HEK293 (cell line): ENCODE results near the gene TMEM200A.

Experiments
- CTCF ChIA-PET: fragments of 350-600 bp; formaldehyde crosslinking; extraction: SDS; loops from one replicate; lab custom pipeline; 2021; ENCODE audit warnings: antibody characterized with exemption; lab: Yijun Ruan, JAX
- POLR2A ChIA-PET: fragments of 300-600 bp; formaldehyde crosslinking; extraction: SDS; loops from one replicate; lab custom pipeline; 2020; ENCODE audit warnings: antibody characterized with exemption, inconsistent platforms; lab: Yijun Ruan, JAX
- H3K27ac ChIP-seq: fragments of 200-500 bp; sonication (Bioruptor generic); 2 replicates; pipeline ENCODE4 v1.5.1; 2014; ENCODE audit warnings: low read depth, low read length, control low read depth, inconsistent platforms; ENCODE audit errors: extremely low read depth
- H3K36me3 ChIP-seq, 2 experiments: fragments of 200-500 bp in 1 of 2; sonication (Bioruptor generic) in 1 of 2; 1 replicate in 1 of 2; 2 replicates in 1 of 2; pipeline ENCODE4 v1.5.1; 2014 to 2017; ENCODE audit warnings: inconsistent platforms in 2 of 2, low read length in 2 of 2; ENCODE audit not compliant: control insufficient read depth in 2 of 2, insufficient read depth in 1 of 2
- H3K4me1 ChIP-seq: fragments of 200-500 bp; sonication (Bioruptor generic); 2 replicates; pipeline ENCODE4 v1.5.1; 2014; ENCODE audit warnings: mild to moderate bottlenecking, low read length, inconsistent platforms; ENCODE audit not compliant: control insufficient read depth, insufficient read depth
- H3K4me3 ChIP-seq: 2 replicates; pipeline ENCODE4 v1.5.1; 2011; ENCODE audit warnings: low read depth, mild to moderate bottlenecking, control low read depth, low read length, moderate library complexity
- H3K9me3 ChIP-seq: fragments of 200-500 bp; sonication (Bioruptor generic); 2 replicates; pipeline ENCODE4 v1.5.1; 2014; ENCODE audit warnings: low read depth, low read length, inconsistent platforms; ENCODE audit not compliant: control insufficient read depth, insufficient read depth
- BCL11A ChIP-seq: fragments of 450-650 bp; formaldehyde crosslinking; IDR thresholded peaks from 2 replicates; pipeline ENCODE4 v1.5.1; 2016; ENCODE audit warnings: low read depth, missing biosample characterization, missing genetic modification characterization
- BCL6B ChIP-seq: fragments of 450-650 bp; formaldehyde crosslinking; IDR thresholded peaks from 2 replicates; pipeline ENCODE4 v1.5.1; 2017; ENCODE audit warnings: missing biosample characterization, missing genetic modification characterization
- GFI1B ChIP-seq: fragments of 450-650 bp; formaldehyde crosslinking; IDR thresholded peaks from 2 replicates; pipeline ENCODE4 v1.5.1; 2016; ENCODE audit warnings: missing biosample characterization, missing genetic modification characterization
- KLF8 ChIP-seq: fragments of 450-650 bp; formaldehyde crosslinking; IDR thresholded peaks from 2 replicates; pipeline ENCODE4 v1.5.1; 2016; ENCODE audit warnings: missing biosample characterization, missing genetic modification characterization
- PRDM1 ChIP-seq: fragments of 450-650 bp; formaldehyde crosslinking; IDR thresholded peaks from 2 replicates; pipeline ENCODE4; 2016; ENCODE audit warnings: missing biosample characterization, missing genetic modification characterization
- PRDM4 ChIP-seq: fragments of 450-650 bp; formaldehyde crosslinking; IDR thresholded peaks from 2 replicates; pipeline ENCODE4 v1.5.1; 2017; ENCODE audit warnings: missing biosample characterization, missing genetic modification characterization
- SP7 ChIP-seq: fragments of 450-650 bp; formaldehyde crosslinking; IDR thresholded peaks from 2 replicates; pipeline ENCODE4 v1.5.1; 2016; ENCODE audit warnings: missing biosample characterization, missing genetic modification characterization
- ZBTB1 ChIP-seq: fragments of 450-650 bp; formaldehyde crosslinking; IDR thresholded peaks from 2 replicates; pipeline ENCODE4 v1.5.1; 2016; ENCODE audit warnings: missing biosample characterization, missing genetic modification characterization
- ZNF146 ChIP-seq: fragments of 450-650 bp; formaldehyde crosslinking; IDR thresholded peaks from 2 replicates; pipeline ENCODE4 v1.5.1; 2016; ENCODE audit warnings: missing biosample characterization, missing genetic modification characterization
- ZNF292 ChIP-seq: fragments of 450-650 bp; formaldehyde crosslinking; IDR thresholded peaks from 2 replicates; pipeline ENCODE4 v1.5.1; 2016; ENCODE audit warnings: low read depth, missing biosample characterization, missing genetic modification characterization, borderline replicate concordance
- ZNF366 ChIP-seq: fragments of 450-650 bp; formaldehyde crosslinking; conservative IDR thresholded peaks from 2 replicates; pipeline ENCODE4 v1.5.1; 2016; ENCODE audit warnings: missing biosample characterization, missing genetic modification characterization
- ZNF433 ChIP-seq: fragments of 450-650 bp; formaldehyde crosslinking; IDR thresholded peaks from 2 replicates; pipeline ENCODE4 v1.5.1; 2016; ENCODE audit warnings: missing biosample characterization, missing genetic modification characterization, low read depth
- ZNF449 ChIP-seq: fragments of 450-650 bp; formaldehyde crosslinking; IDR thresholded peaks from 2 replicates; pipeline ENCODE4 v1.5.1; 2017; ENCODE audit warnings: missing biosample characterization, mild to moderate bottlenecking, missing genetic modification characterization, moderate library complexity
- ZNF513 ChIP-seq: fragments of 450-650 bp; IDR thresholded peaks from 2 replicates; pipeline ENCODE4 v1.5.1; 2018; ENCODE audit warnings: missing biosample characterization, missing genetic modification characterization
- ZNF544 ChIP-seq: fragments of 450-650 bp; formaldehyde crosslinking; IDR thresholded peaks from 2 replicates; pipeline ENCODE4 v1.5.0; 2017; ENCODE audit warnings: missing biosample characterization, missing genetic modification characterization
- ZNF645 ChIP-seq: fragments of 450-650 bp; formaldehyde crosslinking; IDR thresholded peaks from 2 replicates; pipeline ENCODE4; 2016; ENCODE audit warnings: missing biosample characterization, missing genetic modification characterization
- ZNF843 ChIP-seq: fragments of 450-650 bp; formaldehyde crosslinking; IDR thresholded peaks from 2 replicates; pipeline ENCODE4 v1.5.1; 2016; ENCODE audit warnings: missing biosample characterization, missing genetic modification characterization
- ZSCAN16 ChIP-seq: fragments of 450-650 bp; formaldehyde crosslinking; IDR thresholded peaks from 2 replicates; pipeline ENCODE4 v1.5.1; 2016; ENCODE audit warnings: missing biosample characterization, missing genetic modification characterization
- ZSCAN5A ChIP-seq: fragments of 450-650 bp; formaldehyde crosslinking; IDR thresholded peaks from 2 replicates; pipeline ENCODE4 v1.5.1; 2016; ENCODE audit warnings: missing biosample characterization, missing genetic modification characterization

Gene TMEM200A

GRCh38 chr6:130354322-130354721 is 11.5 kb upstream of the TMEM200A start:
- no peak overlapping the region for H3K27ac ChIP-seq
- no peaks in the 10 kb centered on the region for H3K36me3 ChIP-seq
- TF ChIP-seq ZNF513 (tag by site-specific recombination) = no peak
- peak; percentile 61 for TF ChIP-seq ZNF146 (tag by site-specific recombination)
- CTCF ChIA-PET = interaction anchor here (0.6 kb wide), 1 partner anchor 786 kb away, joined by 6 read pairs; no protein-coding TSS in a partner anchor
- H3K9me3 ChIP-seq = no peaks in the 10 kb centered on the region
- POLR2A ChIA-PET = no interaction called here
- no peak overlapping the region for H3K4me3 ChIP-seq
- H3K4me1 ChIP-seq = no peaks in the 10 kb centered on the region

- TF ChIP-seq ZNF544 (tag by site-specific recombination) = no peak
- TF ChIP-seq PRDM4 = no peak
- no peak for TF ChIP-seq BCL11A (tag by site-specific recombination)
- H3K4me1 ChIP-seq = peaks cover 2% of the 10 kb centered on the region; the same call in 1 of the 2 replicates
- CTCF ChIA-PET = interaction anchor here (1.0 kb wide), 1 partner anchor 10 kb away, joined by 3 read pairs; no protein-coding TSS in a partner anchor
- H3K36me3 ChIP-seq = no peaks in the 10 kb centered on the region
- no peak overlapping the region for H3K27ac ChIP-seq
- no peak overlapping the region for H3K4me3 ChIP-seq
- H3K9me3 ChIP-seq = no peaks in the 10 kb centered on the region
- POLR2A ChIA-PET = no interaction called here
Measured at GRCh38 chr6:130355572-130355971, 10.2 kb upstream of the TMEM200A start.

- Histone ChIP-seq H3K9me3 (no peaks in the 10 kb centered on the region), H3K4me3 (no peak overlapping the region), H3K36me3 (no peaks in the 10 kb centered on the region), H3K27ac (no peak overlapping the region), H3K4me1 (peaks cover 2% of the 10 kb centered on the region; the same call in 1 of the 2 replicates)
- TF ChIP-seq ZSCAN16 = no peak
- no peak for TF ChIP-seq BCL6B
- no peak for TF ChIP-seq ZNF645 (tag by site-specific recombination)
- no peak for TF ChIP-seq PRDM1 (tag by site-specific recombination)
- TF ChIP-seq ZNF292 (tag by site-specific recombination) = no peak
- TF ChIP-seq GFI1B = no peak
- no peak for TF ChIP-seq ZBTB1 (tag by site-specific recombination)
- CTCF ChIA-PET = no interaction called here
- POLR2A ChIA-PET = no interaction called here
Measured at GRCh38 chr6:130357436-130357835, 8.4 kb upstream of the TMEM200A start.

GRCh38 chr6:130359736-130360135 is 6.1 kb upstream of the TMEM200A start:
- Histone ChIP-seq H3K27ac (no peak overlapping the region), H3K36me3 (no peaks in the 10 kb centered on the region), H3K9me3 (no peaks in the 10 kb centered on the region), H3K4me1 (peaks cover 2% of the 10 kb centered on the region; the same call in 1 of the 2 replicates), H3K4me3 (no peak overlapping the region)
- ChIA-PET POLR2A (no interaction called here), CTCF (interaction anchor here (0.7 kb wide), 1 partner anchor 24 kb away, joined by 3 read pairs; no protein-coding TSS in a partner anchor)
- peak; percentile 40; the same call in 1 of the 2 replicates for TF ChIP-seq ZNF366 (tag by site-specific recombination)
- TF ChIP-seq KLF8 (tag by site-specific recombination) = 0 out of 2 replicates have a peak, but pooled peaks have one; percentile 27
- TF ChIP-seq ZNF843 = 0 out of 2 replicates have a peak, but pooled peaks have one; percentile 28
- no peak for TF ChIP-seq ZNF433 (tag by site-specific recombination)
- TF ChIP-seq ZSCAN5A = no peak
- TF ChIP-seq ZNF449 (tag by site-specific recombination) = no peak
- peak; percentile 38; the same call in 1 of the 2 replicates for TF ChIP-seq SP7 (tag by site-specific recombination)
